Myocyte (in vitro differentiated cells): ENCODE measurements around the gene PRIMA1. TPM values are rescaled to one million over a fixed set of nuclear protein-coding genes. Genes with fewer than 3 reads are reported as not detected.

Source experiments
- DNase-seq: peaks from one replicate; pipeline ENCODE4 v3.0.0-alpha.2; 2012; ENCODE audit warnings: low read depth
- total RNA-seq: library from RNA; depleted of rRNA; stranded (reverse); fragments of >200 nt; gene quantifications from 2 replicates; pipeline ENCODE4 v1.2.3, GENCODE V29; 2014

The PRIMA1 gene
- total RNA-seq, 1 donor from 2014 or later, result not detected

DNA sequence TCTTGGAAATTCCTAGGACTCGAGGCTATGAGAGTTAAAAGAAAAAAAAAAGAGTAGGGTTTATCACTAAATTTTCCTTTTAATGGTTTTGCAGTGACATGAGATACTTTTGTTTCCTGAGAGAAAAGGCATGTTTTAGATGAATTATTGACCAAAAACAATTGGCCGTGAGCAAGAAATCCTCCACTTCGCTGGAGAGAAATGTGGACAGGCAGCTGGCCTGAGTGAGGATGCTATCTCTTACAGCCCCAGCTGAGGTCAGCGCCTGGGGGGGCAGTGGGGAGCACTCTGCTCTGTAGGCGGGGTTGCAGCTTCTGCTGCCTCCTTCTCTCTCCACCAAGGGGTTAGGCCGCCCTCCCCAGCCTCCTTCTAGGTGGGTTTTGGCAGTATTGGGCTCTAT, 54.7 kb downstream of the PRIMA1 start:
- DNase-seq, result no peak

GRCh38 chr14:93733231-93733630, 55.1 kb downstream of the PRIMA1 start:
- DNase-seq, result no peak

DNA sequence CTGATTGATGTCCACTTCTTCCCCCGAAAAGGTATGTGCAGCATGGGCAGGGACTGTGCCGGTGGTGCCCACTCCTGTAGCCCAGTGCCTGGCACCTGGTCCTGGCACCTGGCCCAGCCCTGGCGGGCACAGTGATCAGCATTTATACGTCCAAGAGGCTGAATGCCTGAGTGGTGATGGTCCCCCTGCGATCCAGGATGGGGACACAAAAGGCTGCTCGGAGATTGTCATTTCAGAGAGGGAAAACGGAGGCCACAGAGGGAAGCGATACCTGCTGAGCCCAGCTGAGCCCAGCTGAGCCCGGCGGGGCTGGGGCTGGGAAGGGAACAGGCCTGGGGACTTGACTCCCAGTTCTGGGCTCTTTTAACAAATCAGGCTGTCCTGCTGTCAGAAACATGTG, 55.8 kb downstream of the PRIMA1 start:
- DNase-seq, result no peak

GRCh38 chr14:93731753-93732152, 56.5 kb downstream of the PRIMA1 start:
- no peak for DNase-seq

DNA sequence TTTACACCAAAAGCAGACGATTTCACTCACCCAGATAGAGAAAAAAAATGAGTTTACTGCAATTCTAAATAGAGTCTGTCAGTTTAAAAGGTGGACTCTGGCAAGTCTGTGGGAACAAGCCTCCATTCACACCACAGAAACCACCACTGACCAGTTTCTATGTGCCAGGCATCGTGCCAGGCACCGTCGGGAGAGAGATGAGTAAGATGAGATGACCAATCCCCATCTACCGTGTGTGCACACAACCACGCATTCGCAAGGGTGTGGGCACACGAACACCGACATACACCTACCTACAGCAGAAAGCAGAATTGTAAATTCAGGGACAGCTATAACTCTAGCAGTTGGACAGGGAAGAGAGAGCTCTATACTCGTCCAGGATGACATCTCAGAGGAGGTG, 58.3 kb downstream of the PRIMA1 start:
- DNase-seq, result no peak

DNA sequence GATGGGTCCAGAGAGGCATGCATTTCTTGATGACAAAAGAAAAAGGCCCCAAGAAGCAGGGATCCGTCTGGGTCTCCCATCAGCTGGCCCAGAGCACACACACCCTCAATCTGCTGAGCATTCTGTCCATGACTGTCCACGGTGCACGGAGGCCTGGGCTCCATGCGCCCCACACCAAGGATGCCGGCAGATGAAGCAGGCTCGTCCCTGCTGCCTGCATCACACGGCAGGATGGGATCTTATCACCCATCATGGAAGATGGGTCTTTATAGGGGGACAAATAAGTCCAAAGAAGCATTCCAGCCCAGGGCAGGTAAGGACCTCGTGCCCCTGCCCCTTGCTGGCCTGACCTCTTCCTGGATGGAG, 59.7 kb downstream of the PRIMA1 start:
- DNase-seq, result no peak

DNA sequence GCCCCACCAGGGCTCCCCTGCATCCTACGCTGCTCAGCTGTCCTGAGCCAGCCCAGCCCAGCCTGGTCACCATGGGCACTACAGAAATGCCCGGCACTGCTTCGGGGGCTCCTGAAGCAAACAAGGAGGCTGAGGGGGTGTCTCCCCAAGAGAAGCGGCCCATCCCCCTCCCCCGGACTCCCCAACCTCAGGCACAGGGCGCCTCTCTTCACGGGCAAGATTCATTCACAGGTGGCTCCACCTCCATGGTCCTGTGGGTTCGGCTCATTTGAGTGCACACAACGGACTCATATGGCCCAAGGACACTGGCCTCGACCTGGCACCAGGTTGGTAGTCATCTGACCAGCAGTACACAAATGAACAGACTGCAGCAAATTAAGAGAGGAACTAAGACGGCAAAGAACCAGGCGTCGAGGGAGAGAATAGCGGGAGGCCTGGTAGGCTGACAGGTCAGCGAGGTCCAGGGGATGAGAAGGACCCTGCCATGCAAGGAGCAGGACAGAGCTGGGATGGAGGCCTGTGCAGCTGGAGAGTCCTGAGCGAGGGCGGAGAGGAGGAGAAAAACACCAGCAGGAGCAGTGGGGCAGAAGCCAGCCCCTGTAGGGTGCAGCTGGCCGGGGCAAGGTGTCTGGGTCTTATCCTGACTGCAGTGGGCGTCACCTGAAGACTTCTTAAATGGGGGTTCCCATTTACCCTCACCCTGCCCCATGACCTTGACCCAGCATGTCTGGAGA, 60.2 kb downstream of the PRIMA1 start:
- no peak for DNase-seq

GRCh38 chr14:93727039-93727740, 61.1 kb downstream of the PRIMA1 start:
- no peak for DNase-seq

- DNase-seq, result no peak
Observed at GRCh38 chr14:93725993-93726392, 62.3 kb downstream of the PRIMA1 start.

GRCh38 chr14:93725002-93725582, 63.2 kb downstream of the PRIMA1 start:
- no peak for DNase-seq

DNA sequence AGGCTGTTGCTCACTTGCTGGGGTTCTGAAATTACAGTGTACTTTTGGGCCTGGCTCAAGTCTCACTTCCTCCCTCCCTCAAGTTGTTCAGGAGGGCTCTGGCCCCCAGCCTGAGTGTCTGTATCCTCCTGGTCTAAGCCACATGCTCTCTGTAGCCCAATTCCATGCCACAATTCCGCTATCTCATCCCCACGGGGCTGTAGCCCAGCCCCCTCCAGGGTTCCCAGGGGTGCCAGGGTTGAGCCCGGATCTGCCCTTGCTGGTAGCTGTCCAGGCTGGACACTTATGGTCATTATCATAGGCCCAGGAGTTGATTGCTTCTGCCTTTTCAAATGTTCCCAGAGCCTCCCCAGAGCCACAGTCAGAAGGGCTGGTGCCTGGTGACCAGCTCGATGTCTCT, 65.3 kb downstream of the PRIMA1 start:
- DNase-seq, result no peak

GRCh38 chr14:93720981-93721483, 67.3 kb downstream of the PRIMA1 start:
- DNase-seq, result no peak

DNA sequence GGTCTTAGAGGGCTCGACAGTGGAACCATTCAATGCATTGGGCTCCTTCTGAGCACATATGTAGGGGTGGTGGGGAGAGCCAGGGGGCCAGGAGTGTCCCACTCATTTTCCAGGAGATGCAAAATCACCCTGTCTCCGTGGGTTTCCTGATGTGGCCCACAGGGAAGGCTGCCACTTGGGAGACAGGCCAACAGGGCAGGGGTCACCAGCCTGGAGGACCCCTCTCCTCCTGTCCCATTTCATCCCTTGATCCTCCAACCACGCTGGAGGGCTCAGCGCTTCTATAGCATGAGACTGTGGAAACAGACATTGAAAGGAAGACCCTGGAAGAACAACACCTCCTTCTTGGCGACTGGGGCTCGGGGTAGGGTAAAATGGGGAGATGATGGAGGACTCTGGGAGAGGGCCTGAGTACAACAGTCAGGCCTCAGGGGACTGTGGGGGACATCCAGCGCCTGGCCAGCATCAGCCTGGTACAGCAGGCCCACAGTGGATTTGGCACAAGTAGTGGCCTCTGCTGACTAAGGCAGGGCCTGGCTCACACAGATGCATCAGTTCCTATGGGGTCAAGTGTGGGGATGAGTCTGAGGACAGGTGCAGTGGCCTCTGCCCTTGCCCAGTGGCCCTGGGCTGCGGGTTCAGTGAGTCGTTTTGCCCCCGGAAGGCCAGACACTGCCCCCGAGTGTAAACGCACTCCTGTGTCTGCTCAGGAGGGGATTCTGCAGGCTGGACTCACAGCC, 68.0 kb downstream of the PRIMA1 start:
- no peak for DNase-seq

GRCh38 chr14:93719256-93719655, 69.0 kb downstream of the PRIMA1 start:
- no peak for DNase-seq

DNA sequence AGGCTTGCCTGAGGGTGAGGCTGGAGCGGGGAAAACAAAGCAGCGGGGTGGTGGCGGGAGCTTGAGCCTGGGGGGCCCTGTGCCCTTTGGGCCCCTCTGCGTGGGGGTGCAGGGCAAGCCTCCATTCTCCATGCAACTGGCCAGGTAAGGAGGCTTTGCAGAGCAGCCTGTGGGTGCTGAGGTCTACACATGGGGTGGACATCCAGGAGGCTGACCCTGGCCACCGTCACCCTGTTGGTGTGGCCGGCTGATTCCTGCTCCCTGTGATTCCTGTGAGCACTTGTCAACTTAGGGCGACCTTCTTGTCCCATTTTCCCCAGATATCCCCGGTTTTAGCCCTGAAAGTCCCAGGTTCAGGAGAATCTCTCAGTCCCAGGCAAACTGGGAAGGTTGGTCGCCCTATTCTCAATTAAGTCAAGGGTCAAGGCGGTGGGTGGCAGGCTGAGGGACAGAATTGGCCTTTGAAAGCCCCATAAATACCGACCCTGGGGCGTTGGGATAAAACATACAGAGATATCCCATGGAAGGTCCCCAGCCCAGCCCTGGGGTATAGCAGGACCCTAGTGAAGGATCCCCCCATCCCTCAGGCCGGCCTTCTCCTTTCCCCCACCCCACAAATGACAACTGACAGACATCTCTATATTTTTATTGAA, 70.5 kb downstream of the PRIMA1 start:
- DNase-seq, result no peak

DNA sequence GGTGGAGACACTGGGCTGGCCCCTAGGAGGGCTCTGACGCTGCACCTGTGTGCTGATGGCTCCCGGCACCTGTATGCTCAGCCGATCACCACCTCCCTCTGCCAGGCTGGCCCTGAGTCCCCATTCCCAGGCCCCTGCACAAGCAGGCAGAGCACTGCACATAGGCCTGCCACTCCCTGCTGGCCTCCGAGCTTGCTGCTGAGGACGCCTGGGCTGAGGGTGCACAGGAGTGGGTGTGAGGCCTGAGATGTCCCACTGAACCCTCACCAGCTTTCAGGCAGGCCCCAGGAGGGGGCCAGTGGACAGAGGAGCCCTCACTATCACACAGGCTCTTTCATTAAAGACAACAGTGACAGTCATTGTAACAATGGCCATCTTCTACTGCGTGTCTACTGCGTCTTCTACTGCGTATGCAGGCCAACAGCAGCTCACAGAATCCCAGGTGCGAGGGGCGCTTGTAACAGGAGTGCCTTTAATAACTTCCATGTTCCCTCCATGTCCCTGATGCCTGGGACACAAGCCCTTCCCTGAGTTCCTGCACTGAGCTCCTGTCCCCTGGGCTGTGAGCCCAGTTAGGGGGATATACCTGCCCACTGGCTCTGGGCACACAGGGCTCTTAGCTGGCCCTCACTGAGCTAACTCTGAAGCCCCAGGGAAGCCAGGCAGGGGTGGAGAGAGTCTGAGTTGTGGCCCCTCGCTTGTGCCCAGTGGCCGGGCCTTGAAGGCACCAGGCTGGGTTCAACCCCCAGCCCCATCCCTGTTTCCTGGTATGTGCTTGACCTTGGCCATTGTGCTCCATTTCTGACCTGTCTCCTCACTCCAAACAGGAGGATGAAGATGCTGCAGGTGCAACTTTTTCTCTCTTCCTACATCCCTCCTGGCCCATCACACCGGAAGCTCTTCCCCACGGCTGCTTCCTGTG, 71.3 kb downstream of the PRIMA1 start:
- DNase-seq, result no peak

GRCh38 chr14:93716002-93716745, 72.1 kb downstream of the PRIMA1 start:
- DNase-seq, result no peak

GRCh38 chr14:93715279-93715927, 72.9 kb downstream of the PRIMA1 start:
- DNase-seq, result no peak

DNA sequence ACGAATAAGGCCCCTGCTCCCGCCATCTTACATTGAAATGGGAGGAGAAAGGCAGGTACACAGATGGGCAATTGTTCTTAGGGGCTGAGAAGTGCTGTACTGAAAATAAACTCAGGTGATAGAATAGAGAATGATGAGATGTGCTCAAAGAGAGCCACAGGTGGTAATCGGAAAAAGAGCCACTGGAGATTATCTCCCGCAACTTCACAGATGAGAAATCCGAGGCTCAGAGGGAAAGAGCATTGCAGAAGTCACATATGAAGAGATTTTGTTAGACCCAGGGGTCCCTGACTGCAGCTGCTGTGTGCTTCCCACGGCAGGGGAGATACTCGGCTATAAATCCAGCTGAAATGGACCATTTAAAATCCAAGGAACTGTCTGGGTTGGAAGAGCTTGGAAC, 73.7 kb downstream of the PRIMA1 start:
- no peak for DNase-seq
